ENCODE results near the gene PPARGC1A.

Gene PPARGC1A

GRCh38 chr4:23837371-23837770 is 52.5 kb downstream of the PPARGC1A start:
- DNase-seq, result no peak

GRCh38 chr4:23835774-23836478 is 53.9 kb downstream of the PPARGC1A start:
- DNase-seq, result no peak

GRCh38 chr4:23828779-23829178 is 61.1 kb downstream of the PPARGC1A start:
- no peak for DNase-seq

GRCh38 chr4:23828020-23828715 is 61.7 kb downstream of the PPARGC1A start:
- no peak for DNase-seq

GRCh38 chr4:23822181-23822580 is 67.7 kb downstream of the PPARGC1A start:
- DNase-seq, result peak in 1 of 2 experiments; percentile 31

GRCh38 chr4:23819041-23819511 is 70.8 kb downstream of the PPARGC1A start:
- no peak for DNase-seq

- DNase-seq, result no peak
Observed at GRCh38 chr4:23818097-23818885, 71.6 kb downstream of the PPARGC1A start.

- no peak for DNase-seq
Observed at GRCh38 chr4:23814996-23815660, 74.7 kb downstream of the PPARGC1A start.

- no peak for DNase-seq
Observed at GRCh38 chr4:23814587-23814986, 75.3 kb downstream of the PPARGC1A start.

GRCh38 chr4:23811161-23811560 is 78.7 kb downstream of the PPARGC1A start:
- DNase-seq, result no peak

GRCh38 chr4:23805450-23805851 is 84.4 kb downstream of the PPARGC1A start:
- DNase-seq, result no peak

- DNase-seq, result peak in 1 of 2 experiments; percentile 54
Observed at GRCh38 chr4:23789762-23790161, 100.1 kb downstream of the PPARGC1A start.

GRCh38 chr4:23788460-23788859 is 101.4 kb downstream of the PPARGC1A start:
- no peak for DNase-seq

- DNase-seq, result no peak
Observed at GRCh38 chr4:23788027-23788426, 101.8 kb downstream of the PPARGC1A start.

- no peak for DNase-seq
Observed at GRCh38 chr4:23782778-23783437, 106.9 kb downstream of the PPARGC1A start.

- no peak for DNase-seq
Observed at GRCh38 chr4:23779839-23780238, 110.0 kb downstream of the PPARGC1A start.

- DNase-seq, result no peak
Observed at GRCh38 chr4:23779422-23779821, 110.4 kb downstream of the PPARGC1A start.

- DNase-seq, result no peak
Observed at GRCh38 chr4:23775694-23776093, 114.2 kb downstream of the PPARGC1A start.

GRCh38 chr4:23774909-23775308 is 114.9 kb downstream of the PPARGC1A start:
- no peak for DNase-seq

- no peak for DNase-seq
Observed at GRCh38 chr4:23773884-23774636, 115.8 kb downstream of the PPARGC1A start.

GRCh38 chr4:23770011-23770410 is 119.8 kb downstream of the PPARGC1A start:
- DNase-seq, result no peak

- DNase-seq, result no peak
Observed at GRCh38 chr4:23769406-23769805, 120.4 kb downstream of the PPARGC1A start.

All from SW 1271 (cell line).